Activated T-cell treated with anti-CD3 and anti-CD28 coated beads, Interleukin-2, amount 50 U/mL, for 48 hours (primary cell): ENCODE data around the gene XYLT1.
A peak's percentile ranks its signal among the peaks of the same experiment; 100 is the strongest.
"Not testable (repeated sequence)": the region's sequence is repeated elsewhere in the genome, so short reads cannot be mapped to it uniquely, and the experiment has no call there.

Source experiments
- DNase-seq, 2 experiments: peaks; one replicate each; pipeline ENCODE4 v3.0.0-alpha.2; 2020

Gene XYLT1

DNA sequence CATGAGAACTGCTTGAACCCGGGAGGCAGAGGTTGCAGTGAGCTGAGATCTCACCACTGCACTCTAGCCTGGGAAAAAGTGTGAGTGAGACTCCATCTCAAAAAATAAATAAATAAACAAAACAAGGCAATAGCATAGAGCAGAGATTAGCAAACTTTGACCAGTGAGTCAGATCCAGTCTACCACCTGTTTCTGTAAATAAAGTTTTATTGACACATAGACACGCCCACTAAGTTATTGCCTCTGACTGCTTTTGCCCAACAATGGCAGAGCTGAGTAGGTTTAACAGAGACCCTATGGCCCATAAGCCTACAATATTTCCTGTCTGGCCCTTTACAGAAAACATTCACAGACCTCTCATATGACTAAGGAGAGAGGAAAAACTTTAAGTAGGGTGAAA, 44.3 kb downstream of the XYLT1 start:
- no peak for DNase-seq

DNA sequence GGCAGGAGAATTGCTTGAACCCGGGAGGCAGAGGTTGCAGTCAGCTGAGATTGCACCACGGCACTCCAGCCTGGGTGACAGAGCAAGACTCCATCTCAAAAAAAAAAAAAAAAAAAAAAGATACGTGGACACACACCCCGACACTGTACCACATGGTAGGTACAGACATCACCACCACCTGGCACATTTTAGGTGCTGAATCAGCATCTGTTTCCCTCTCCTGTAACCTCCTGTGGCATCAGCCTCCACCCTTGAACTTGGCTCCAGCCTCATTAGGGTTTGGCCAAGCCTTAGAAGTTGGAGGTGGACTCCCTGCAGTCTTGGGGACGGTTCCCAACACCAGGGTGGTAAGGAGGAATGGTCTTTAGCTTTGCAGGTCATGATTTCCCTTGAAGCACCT, 46.0 kb downstream of the XYLT1 start:
- DNase-seq = no peak

DNA sequence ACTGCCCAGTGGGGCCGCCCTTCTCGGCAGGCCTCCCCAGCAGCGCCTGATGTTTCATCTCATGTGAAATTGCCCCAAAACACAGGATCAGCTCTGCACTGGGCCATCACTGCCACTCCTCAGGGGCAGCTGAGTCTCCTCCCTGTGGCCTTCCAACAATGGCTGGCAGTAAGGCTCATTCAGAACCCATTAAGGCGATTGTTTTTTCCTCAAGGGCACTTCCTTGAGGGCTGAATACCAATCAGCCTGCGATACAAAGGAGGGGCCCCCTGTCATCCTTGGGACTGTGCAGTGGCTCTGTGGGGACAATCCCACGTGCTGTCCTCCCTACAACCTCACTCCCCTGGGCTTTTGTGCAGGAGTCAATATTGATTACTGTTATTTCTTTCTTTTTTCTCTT, 47.5 kb downstream of the XYLT1 start:
- DNase-seq = no peak

DNA sequence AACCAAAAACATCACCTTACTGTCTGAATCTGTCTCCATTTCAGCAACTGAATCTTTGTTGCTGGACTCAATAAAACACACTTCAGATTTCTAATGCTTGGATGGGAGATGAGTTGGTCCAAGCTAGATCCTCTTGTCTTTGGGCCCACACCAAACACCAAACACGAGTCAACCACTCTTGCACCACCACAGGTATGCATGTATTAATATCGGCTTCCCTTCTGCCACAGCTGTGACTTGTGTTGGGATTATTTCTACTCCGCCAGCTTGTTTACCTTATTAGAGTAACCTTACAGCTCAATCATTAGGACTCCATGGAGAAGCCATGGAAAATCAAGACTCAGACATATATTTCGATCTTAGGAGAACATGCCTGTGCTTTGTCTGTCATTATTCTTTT, 49.9 kb downstream of the XYLT1 start:
- DNase-seq = no peak

DNA sequence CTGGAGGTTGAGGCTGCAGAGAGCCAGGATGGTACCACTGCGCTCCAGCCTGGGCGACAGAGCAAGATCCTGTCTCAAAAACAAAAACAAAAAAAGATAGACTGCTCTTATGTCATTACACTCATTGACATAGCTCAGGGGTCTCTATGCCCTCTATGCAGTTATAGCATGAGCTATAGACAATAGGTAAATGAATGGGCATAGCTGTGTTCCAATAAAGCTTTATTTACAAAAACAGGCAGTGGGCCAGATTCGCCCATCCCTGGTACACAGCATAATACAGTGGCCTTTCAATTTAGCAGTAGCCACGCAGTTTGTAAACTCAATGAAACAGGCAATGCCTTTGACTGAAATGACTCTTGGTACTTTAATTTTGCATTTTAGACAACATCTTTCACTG, 51.5 kb downstream of the XYLT1 start:
- no peak for DNase-seq

DNA sequence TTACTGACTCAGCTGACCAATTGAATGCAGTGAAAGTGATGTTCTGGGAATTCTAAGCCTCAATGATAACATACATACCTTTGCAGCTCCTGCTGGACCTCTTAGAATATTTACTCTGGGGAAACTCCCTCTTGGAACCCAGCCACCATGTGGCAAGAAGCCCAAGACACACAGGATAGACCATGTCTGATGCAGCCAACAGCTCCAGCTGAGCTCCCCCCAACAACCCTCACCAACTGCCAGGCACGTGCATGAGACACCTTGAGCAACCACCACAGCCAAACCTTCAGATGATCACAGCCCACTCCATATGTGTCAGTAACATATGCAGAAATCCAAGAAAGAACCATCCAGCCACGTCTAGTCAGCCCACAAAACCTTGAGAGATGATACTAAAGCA, 53.0 kb downstream of the XYLT1 start:
- DNase-seq = peak in 1 of 2 experiments; percentile 28

DNA sequence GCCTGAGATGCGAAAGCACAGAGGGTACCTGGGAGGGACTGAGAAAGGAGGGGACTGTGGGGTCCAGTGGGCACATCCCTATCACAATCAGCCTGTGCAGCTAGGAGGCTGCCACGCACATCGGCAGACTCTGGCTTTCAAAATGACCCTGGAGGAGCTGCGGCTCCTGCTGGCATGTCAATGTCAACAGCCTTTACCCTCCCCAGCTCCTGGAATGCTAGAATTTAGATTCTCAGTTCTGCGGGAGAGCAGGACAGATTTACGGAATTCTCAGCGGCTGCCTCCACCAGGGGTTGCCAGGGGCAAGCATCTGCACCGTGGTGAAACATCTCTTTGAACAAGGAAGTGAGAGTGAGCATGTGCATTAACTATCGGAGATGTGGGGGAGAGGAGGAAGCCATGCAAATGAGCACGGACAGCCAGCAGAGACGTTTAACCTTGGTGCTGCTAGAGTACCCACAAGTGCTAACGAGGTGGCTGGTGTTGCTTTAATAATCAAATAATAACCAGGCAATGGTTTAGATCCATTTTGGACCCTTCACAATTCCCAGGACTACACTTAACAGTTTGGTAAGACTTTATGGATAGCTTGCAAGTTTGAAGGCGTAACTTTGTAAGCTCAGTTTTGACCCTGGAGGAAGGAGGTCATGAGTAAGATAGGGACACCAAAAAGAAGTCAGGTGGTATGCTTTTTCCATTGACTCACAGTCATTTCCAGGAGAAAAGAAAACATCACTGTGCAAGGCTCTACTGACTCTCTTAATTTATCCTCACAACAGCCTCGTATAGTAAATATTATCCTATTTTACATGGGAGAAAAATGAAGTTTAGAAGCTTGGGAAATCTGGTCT, 54.1 kb downstream of the XYLT1 start:
- peak; percentile 72 to 74 for DNase-seq

DNA sequence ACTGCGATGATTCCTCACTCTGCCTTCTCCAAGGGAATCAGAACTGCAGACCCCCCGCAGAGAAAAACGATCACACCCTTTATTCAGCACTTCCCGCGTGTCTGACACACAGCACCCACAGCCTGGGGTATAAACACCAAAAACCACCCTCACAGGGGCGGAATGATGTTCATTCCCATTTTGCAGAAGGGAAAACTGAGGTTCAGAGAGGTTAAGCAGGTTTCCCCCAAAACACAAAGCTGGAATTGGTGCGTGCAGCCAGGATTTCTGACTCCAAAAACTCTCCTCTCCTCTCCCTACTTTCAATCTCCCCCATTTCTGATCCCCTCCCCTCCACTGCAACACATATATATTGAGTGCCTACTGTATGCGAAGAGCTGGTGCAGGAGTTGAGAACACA, 55.8 kb downstream of the XYLT1 start:
- DNase-seq = no peak

DNA sequence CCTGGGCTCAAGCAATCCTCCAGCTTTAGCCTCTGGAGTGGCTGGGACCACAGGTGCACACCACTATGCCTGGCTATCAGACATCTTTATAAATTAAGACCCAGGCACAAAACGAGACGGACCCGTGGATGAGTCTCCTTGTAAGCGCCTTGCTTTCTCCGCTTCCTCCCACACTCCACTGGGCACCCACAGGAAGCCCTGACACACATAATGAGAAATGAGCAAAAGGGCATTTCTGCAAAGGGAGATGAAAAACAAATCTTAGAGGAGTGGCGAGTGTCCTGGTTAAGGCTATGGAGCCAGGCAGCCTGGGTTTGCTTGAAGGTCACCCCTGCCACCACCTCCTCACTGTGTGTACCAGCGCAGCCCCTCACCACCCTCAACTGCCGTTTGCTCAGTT, 56.3 kb downstream of the XYLT1 start:
- peak; percentile 60 to 63 for DNase-seq

DNA sequence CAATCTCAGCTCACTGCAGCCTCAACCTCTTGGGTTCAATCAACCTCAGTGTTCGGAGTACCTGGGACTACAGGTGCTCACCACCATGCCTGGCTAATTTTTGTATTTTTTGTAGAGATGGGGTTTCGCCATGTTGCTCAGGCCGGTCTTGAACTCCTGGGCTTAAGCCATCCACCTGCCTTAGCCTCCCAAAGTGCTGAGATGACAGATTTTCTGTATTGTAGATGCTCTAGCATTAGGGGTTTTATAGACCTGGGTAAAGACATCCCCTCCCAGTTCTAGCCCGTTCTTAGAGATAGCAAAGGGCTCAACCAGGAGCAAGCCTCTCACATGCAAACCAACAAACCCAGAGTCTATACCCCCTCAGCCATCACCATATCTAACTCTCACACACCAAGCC, 57.3 kb downstream of the XYLT1 start:
- no peak for DNase-seq

DNA sequence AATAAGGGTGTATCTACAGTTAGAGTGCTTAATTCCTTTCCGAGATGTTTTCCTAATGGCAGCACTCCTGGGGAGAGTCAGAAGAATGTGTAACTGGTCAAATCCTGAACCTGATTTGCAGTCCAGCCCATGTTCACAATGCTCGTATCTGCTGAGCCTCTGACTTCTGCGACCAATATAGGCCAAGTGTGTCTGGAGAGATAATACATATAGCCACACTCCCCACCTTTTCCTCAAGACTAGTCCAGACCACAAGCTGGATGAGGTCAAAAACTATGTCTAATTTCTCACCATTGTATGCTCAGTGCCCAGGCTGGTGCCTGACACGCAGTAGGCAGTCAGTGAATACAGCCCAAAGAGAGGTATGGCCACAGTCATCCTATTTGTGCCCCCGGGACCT, 58.0 kb downstream of the XYLT1 start:
- DNase-seq = no peak

DNA sequence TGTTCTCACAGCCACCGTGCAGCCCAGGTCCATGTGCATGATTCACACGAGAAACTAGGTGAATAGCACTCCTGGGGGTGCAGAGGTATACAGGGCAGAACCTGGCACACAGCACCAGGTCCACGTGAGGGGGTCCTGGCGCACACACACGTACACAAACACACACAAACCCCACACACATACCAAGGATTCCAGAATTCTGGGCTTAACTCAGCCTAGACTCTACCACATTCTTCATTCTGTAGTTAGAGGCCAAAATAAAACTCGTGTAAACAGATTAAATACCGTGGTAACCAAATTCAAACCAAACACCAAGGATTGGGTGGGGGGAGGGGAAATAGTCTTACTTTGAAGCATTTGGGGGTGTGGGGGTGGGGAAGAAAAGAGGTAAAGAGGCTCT, 58.5 kb downstream of the XYLT1 start:
- DNase-seq = no peak

DNA sequence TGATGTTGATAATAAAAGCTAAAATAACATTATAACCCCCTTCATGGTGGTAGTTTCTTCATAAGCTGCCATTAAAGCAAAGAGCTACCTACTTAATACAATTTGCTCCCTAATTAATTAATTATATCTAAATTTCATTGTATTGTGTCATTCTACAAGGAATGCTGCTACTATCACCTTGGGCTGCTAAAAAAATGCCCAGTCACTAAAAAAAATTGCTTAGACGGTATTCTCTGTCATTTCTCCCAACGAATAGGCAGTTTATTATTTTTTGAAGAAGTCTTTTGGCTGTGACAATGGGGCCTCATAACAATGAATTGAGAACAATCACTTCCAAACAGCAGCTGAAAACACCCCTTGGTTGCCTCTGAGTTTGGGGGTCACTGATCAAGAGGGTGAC, 59.5 kb downstream of the XYLT1 start:
- no peak for DNase-seq

DNA sequence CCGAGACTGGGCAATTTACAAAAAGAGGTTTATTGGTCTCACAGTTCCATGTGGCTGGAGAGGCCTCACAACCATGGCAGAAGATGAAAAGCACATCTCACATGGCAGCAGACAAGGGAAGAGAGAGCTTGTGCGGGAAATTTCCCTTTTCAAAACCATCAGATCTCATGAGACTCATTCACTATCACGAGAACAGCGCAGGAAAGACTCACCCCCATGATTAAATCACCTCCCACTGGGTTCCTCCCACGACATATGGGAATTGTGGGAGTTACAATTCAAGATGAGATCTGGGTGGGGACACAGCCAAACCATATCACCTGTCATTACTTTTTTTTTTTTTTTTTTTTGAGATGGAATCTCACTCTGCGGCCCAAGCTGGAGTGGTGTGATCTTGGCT, 60.4 kb downstream of the XYLT1 start:
- DNase-seq = not testable (repeated sequence)

DNA sequence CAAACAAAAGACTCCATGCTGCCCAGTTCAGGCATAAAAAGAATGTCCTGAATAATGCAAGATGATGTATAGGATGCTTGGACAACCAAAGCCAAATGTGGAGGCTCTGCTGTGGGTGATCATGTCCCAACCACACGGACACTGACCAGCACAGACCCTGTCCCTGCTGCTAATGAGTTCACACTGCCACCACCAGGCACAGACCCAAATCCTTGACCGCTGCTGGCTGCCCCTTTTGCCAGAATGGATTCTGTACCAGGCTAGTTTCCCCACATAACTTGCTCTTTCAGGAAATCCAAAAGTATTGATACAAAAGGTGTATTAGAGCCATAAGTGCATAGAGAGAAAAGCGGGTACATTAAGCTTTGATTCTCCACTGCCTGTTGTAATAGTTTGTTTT, 60.9 kb downstream of the XYLT1 start:
- no peak for DNase-seq

DNA sequence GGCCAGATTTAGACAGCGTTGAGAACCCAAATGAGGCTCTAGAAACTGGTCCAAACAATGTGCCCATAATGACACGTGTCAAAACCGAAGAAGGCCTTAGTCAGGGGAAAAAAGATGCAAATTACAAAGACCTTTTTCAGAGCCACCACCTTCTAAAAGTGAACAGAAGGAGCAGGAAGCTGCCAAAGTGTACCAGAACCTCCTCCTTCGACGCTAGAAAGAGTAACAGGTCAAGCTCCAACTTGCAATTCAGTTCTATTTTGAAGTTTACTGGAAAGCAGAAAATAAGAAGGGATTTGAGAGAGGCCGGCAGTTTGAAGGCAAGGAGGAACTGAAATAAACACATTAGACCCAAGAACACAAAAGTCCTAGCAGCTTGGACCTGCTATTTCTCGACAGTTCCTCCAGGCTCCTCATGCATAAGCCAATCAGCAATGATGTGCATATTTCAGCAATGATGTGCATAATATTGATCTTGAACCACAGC, 61.8 kb downstream of the XYLT1 start:
- no peak for DNase-seq

DNA sequence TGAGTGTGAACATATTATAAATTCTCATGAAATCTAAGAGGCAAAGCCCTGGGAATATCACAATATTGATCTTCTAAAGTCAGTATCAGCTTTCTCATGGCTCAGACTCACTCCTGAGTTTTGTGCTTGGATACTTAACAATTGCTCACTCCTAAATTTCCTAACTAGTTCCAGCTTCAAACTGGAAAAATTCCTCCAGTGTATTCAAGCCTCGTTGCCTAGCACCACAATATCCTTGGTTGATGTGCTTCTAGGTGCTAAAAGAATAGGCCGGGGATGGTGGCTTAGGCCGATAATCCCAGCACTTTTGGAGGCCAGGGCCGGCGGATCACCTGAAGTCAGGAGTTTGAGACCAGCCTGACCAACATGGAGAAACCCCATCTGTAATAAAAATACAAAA, 62.5 kb downstream of the XYLT1 start:
- no peak for DNase-seq

DNA sequence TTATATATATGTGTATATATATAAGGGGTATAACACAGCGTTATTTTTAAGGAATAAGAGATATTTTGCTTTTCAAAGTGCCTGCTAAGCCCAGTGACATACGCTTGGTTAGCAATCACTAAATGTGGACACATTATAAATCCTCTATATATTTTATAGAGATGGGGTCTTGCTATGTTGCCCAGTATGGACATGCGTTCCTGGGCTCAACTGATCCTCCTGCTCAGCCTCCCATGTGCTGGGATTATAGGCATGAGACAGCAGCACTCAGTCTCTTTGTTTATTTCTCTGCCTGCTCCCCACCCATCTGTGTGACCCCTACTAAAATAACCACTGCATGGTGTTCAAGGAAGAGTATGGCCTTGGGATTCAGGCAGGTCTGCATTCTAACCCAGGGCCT, 63.4 kb downstream of the XYLT1 start:
- no peak for DNase-seq

DNA sequence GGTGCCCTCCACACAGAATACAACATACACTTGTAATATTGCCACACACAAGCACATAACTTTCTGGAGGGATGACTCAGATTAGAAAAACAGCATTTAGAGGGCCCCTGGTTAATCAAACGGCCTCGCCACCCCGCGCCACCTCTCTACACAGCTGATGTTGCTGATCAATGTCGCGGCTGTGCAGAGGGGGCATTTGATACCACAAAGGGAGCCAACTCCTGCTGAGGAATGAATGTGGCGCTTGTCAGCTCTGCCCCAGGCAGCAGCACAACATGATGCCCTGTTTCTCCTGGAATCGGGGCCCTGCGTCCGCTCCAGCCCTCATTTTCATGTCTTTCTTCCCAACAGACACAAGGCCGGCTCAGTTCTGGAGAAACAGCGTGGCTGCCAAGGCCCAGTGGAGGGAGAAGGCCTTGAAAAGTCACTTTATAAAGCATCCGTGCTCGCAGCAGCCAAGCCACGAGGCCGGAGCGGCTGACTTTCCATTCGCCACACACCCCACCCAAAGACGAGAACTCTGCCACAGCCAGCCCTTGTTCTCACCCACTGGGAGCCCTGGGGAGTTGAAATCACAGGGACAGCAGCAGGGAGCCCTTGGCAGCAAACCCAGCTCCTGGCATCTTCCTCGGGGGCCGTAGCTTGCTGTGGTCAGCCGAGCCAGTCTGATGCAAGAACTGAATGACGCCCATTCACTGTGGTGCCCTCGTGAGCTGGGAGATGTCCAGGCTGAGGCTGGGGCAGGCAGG, 65.6 kb downstream of the XYLT1 start:
- no peak for DNase-seq

DNA sequence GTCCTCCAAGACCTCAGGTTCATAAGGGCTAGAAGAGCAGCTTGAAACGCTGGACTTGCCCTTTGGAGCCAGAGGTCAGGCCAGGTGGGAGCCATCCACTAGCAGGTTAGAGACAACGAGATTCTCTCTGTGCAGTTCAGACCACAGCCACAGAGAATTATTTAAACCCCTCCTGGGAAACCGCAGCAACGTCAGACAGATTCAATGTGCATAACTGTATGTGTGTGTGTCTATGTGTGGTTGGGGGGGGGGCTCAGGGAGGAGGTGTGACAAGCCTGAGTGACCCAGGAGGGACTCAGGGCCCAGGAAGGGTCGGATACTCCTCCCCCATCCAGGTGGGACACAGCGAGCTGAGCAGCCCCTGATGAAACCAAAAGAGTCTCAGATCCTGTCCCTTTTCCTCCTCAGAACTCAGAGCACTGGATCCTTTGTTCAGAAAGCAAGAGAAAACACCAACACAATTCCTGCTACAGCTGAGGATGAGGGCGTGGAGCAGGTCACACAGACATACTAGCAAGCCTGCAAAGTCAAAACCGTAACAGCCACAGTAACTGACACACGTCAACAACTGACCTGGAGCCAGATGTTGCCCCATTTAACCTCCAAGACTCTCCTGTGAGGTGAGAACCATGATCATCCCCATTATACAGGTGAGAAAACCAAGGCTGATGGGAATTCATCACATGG, 66.8 kb downstream of the XYLT1 start:
- DNase-seq = no peak

DNA sequence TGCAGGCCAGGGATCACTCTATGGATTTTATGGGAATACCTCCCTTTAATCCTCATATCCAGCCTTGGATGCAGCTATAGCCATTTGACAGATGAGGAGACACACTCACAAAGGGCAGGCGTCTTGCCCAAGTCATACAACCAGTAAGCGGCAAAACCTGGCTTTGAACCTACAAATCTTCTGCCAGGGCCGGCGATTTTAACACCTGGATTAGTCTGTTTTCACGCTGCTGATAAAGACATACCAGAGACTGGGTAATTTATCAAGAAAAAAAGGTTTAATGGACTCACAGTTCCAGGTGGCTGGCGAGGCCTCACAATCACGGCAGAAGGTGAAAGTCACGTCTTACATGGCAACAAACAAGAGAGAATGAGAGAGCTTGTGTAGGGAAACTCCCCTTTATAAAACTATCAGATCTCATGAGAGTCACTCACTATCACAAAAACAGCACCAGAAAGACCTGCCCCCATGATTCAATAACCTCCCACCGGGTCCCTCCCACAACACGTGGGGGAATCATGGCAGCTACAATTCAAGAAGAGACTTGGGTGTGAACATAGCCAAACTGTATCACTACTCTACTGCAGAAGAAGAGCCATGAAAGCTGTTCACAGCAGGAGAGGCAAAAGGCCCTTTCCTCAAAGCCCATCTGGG, 67.5 kb downstream of the XYLT1 start:
- no peak for DNase-seq

DNA sequence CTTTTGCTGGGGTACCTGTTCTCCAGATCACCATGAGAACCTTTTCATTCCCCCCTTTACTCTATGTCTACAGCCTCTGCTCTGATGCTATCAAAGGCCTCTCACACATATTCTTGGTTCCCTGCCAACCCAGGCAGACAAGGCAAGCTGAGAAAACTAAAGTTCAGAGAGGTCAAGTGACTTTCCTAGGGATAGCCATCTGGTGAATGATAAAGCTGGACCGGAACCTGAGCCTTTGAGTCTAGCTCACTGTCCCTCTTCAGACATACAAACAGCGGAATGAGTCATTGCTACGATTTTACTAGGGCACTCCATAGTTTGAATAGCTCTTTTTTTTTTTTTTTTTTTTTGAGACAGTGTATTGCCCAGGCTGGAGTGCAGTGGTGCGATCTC, 73.3 kb downstream of the XYLT1 start:
- DNase-seq = no peak
